Hepatocyte (in vitro differentiated cells): ENCODE results near the gene TIGD6. TPM values are rescaled to one million over a fixed set of nuclear protein-coding genes. Genes with fewer than 3 reads are reported as not detected.
A peak's percentile ranks its signal among the peaks of the same experiment; 100 is the strongest.

ENCODE experiments used
- DNase-seq: peaks from one replicate; pipeline ENCODE4 v3.0.0-alpha.2; 2016; ENCODE audit warnings: low spot score
- H2AFZ ChIP-seq: fragments of 200-600 bp; sonication (generic); 2 replicates; pipeline ENCODE4 v1.6.0; 2016; ENCODE audit warnings: antibody characterized with exemption, mild to moderate bottlenecking
- H3K27ac ChIP-seq: fragments of 200-600 bp; sonication (generic); 2 replicates; pipeline ENCODE4 v1.5.1; 2016; ENCODE audit warnings: mild to moderate bottlenecking
- H3K27me3 ChIP-seq: fragments of 200-600 bp; sonication (generic); 2 replicates; pipeline ENCODE4 v1.6.1; 2016
- H3K36me3 ChIP-seq: fragments of 200-600 bp; sonication (generic); replicated peaks from 2 replicates; pipeline ENCODE4 v1.5.1; 2016; ENCODE audit warnings: low read depth; ENCODE audit not compliant: insufficient read depth
- H3K4me1 ChIP-seq: fragments of 200-600 bp; sonication (generic); 2 replicates; pipeline ENCODE4 v1.5.1; 2016; ENCODE audit warnings: mild to moderate bottlenecking, moderate library complexity; ENCODE audit not compliant: insufficient read depth
- H3K4me2 ChIP-seq: fragments of 200-600 bp; sonication (generic); 2 replicates; pipeline ENCODE4 v1.6.0; 2016
- H3K4me3 ChIP-seq: fragments of 200-600 bp; sonication (generic); 2 replicates; pipeline ENCODE4 v1.5.1; 2016; ENCODE audit warnings: mild to moderate bottlenecking
- H3K79me2 ChIP-seq: fragments of 200-600 bp; sonication (generic); 2 replicates; pipeline ENCODE4 v1.6.0; 2017; ENCODE audit warnings: mild to moderate bottlenecking
- H3K9me2 ChIP-seq: fragments of 200-600 bp; sonication (generic); replicated peaks from 2 replicates; pipeline ENCODE4 v1.6.0; 2017; ENCODE audit warnings: mild to moderate bottlenecking; ENCODE audit not compliant: insufficient read depth
- H3K9me3 ChIP-seq: fragments of 200-600 bp; sonication (generic); 2 replicates; pipeline ENCODE4 v1.5.1; 2016; ENCODE audit warnings: low read depth, mild to moderate bottlenecking
- H4K20me1 ChIP-seq: fragments of 200-600 bp; sonication (generic); 2 replicates; pipeline ENCODE4 v1.6.0; 2016; ENCODE audit warnings: mild to moderate bottlenecking; ENCODE audit not compliant: insufficient read depth, poor library complexity, severe bottlenecking
- CTCF ChIP-seq: fragments of 200-600 bp; sonication (generic); IDR thresholded peaks from 2 replicates; pipeline ENCODE4 v1.5.1; 2016; ENCODE audit warnings: antibody characterized with exemption, mild to moderate bottlenecking; ENCODE audit not compliant: poor library complexity
- EZH2 ChIP-seq: fragments of 200-600 bp; sonication (generic); IDR thresholded peaks from 2 replicates; pipeline ENCODE4 v1.6.1; 2016; ENCODE audit warnings: antibody characterized with exemption, mild to moderate bottlenecking, borderline replicate concordance
- EZH2phosphoT487 ChIP-seq: fragments of 200-600 bp; sonication (generic); IDR thresholded peaks from one replicate; pipeline ENCODE4 v1.6.1; 2018; ENCODE audit warnings: antibody characterized with exemption, mild to moderate bottlenecking, low read depth, moderate library complexity; ENCODE audit not compliant: unreplicated experiment, severe bottlenecking
- WGBS: methylation state at CpG from one replicate; pipeline ENCODE4 v1.1.6; 2016; ENCODE audit warnings: low lambda C conversion rate; ENCODE audit errors: missing lambda C conversion rate; 5-methylcytosine and 5-hydroxymethylcytosine counted together
- polyA plus RNA-seq: library from polyadenylated mRNA; unstranded; fragments of >200 nt; fragmentation: Nextera tagmentation; extraction: Ambion mirVana; gene quantifications from 2 replicates; pipeline ENCODE4 v1.2.1, GENCODE V29; 2016
- total RNA-seq: library from RNA; depleted of rRNA; stranded (reverse); fragments of >200 nt; gene quantifications from 2 replicates; pipeline ENCODE4 v1.2.3, GENCODE V29; 2014

Gene TIGD6
- total and polyA plus RNA-seq, 2 experiments from 2014 or later = 4.6 to 5.0 TPM

- WGBS = 76% methylated on average over 5 of the region's 5 CpGs
- Histone ChIP-seq H4K20me1 (no peaks in the 10 kb centered on the region), H3K4me1 (peaks cover 5% of the 10 kb centered on the region), H3K4me3 (no peak overlapping the region), H3K9me3 (no peaks in the 10 kb centered on the region), H3K27ac (peak overlapping the region; percentile 33), H3K36me3 (no peaks in the 10 kb centered on the region), H3K4me2 (no peak overlapping the region), H3K79me2 (no peaks in the 10 kb centered on the region), H3K9me2 (no peaks in the 10 kb centered on the region), H2AFZ (no peak overlapping the region), H3K27me3 (no peaks in the 10 kb centered on the region)
- TF ChIP-seq EZH2 = no peak
- TF ChIP-seq EZH2phosphoT487 = no peak
- TF ChIP-seq CTCF = no peak
- DNase-seq = no peak
These were observed 12.3 kb downstream of the TIGD6 start for GRCh38 chr5:149988126-149988525.

- no peaks in the 10 kb centered on the region for H3K9me2 ChIP-seq
- DNase-seq = no peak
- no peak overlapping the region for H3K27ac ChIP-seq
- no peaks in the 10 kb centered on the region for H4K20me1 ChIP-seq
- H3K9me3 ChIP-seq = no peaks in the 10 kb centered on the region
- no peaks in the 10 kb centered on the region for H3K27me3 ChIP-seq
- H3K36me3 ChIP-seq = peaks cover 3% of the 10 kb centered on the region
- H3K4me2 ChIP-seq = no peak overlapping the region
- no peak overlapping the region for H3K4me3 ChIP-seq
- H3K79me2 ChIP-seq = peaks cover 37% of the 10 kb centered on the region
- TF ChIP-seq EZH2 = no peak
- no peak overlapping the region for H2AFZ ChIP-seq
- peaks cover 19% of the 10 kb centered on the region for H3K4me1 ChIP-seq
These were observed 17.9 kb downstream of the TIGD6 start for GRCh38 chr5:149982505-149982904.

- Histone ChIP-seq H4K20me1 (no peaks in the 10 kb centered on the region), H2AFZ (no peak overlapping the region), H3K27me3 (no peaks in the 10 kb centered on the region), H3K27ac (peak overlapping the region; percentile 41), H3K9me2 (no peaks in the 10 kb centered on the region), H3K79me2 (peaks cover 48% of the 10 kb centered on the region), H3K4me3 (no peak overlapping the region), H3K36me3 (peaks cover 3% of the 10 kb centered on the region), H3K9me3 (no peaks in the 10 kb centered on the region), H3K4me2 (no peak overlapping the region), H3K4me1 (peaks cover 19% of the 10 kb centered on the region)
- TF ChIP-seq EZH2phosphoT487 = no peak
- TF ChIP-seq CTCF = no peak
- no peak for TF ChIP-seq EZH2
- 62% methylated on average over 3 of the region's 3 CpGs for WGBS
- no peak for DNase-seq
These were observed 19.2 kb downstream of the TIGD6 start for GRCh38 chr5:149981206-149981605.

- Histone ChIP-seq H2AFZ (no peak overlapping the region), H3K79me2 (peaks cover 58% of the 10 kb centered on the region), H3K9me3 (no peaks in the 10 kb centered on the region), H3K4me2 (peak overlapping the region; percentile 36), H3K27me3 (no peaks in the 10 kb centered on the region), H3K4me1 (peaks cover 25% of the 10 kb centered on the region), H3K36me3 (peaks cover 3% of the 10 kb centered on the region), H3K4me3 (no peak overlapping the region), H3K27ac (peak overlapping the region; percentile 25), H4K20me1 (peaks cover 7% of the 10 kb centered on the region), H3K9me2 (no peaks in the 10 kb centered on the region)
- 81% methylated on average over 1 of the region's 1 CpG for WGBS
- DNase-seq = no peak
- TF ChIP-seq EZH2phosphoT487 = no peak
- TF ChIP-seq EZH2 = no peak
- no peak for TF ChIP-seq CTCF
These were observed 20.6 kb downstream of the TIGD6 start for GRCh38 chr5:149979896-149980295.
